ENCODE results near the gene DNAJC16.

Gene DNAJC16

DNA sequence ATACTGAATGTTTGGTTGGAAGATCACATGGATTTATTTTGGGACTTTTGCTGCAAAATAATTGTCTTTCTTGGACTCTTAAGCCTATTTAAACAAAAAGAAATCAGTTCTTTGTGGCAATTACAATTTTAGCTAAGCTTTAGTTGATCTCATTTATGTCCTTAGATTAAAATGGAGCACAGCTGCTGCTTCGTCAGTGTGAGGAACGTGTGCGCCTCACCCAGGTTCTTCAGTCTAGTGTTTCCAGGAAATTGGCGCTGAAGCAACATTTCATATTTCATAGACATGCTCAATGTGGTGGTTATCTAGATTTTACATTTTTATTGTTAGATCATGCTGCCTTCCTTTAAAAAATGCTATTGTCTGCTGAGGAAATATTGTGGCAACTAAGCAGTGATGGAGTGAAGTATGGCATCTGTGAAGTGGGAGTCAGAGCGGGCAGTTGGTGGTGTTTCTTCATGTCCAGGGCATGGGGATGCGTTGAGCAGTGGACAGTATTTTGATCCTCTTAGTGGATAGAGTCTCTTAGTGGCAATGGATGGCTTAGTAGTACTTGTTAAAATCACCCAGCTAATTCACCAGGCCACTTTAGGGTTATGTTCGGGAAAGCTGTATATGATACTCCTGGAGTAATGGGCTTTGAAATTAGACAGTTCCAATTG lies 96.2 kb downstream of the DNAJC16 start:
- no peak for DNase-seq

DNA sequence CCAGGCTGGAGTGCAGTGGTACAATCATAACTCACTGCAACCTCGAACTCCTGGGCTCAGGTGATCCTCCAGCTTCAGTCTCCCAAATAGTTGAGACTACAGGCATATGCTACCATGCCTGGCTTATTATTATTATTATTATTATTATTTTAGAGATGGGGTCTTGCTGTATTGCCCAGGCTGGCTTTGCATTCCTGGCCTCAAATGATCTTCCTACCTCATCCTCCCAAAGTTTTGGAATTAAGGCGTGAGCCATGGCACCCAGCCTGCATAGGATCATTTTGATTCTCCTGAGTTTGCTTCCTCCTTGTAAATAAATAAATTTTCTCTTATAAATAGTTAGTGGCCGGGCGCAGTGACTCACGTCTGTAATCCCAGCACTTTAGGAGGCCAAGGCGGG lies 96.8 kb downstream of the DNAJC16 start:
- DNase-seq, result no peak

DNA sequence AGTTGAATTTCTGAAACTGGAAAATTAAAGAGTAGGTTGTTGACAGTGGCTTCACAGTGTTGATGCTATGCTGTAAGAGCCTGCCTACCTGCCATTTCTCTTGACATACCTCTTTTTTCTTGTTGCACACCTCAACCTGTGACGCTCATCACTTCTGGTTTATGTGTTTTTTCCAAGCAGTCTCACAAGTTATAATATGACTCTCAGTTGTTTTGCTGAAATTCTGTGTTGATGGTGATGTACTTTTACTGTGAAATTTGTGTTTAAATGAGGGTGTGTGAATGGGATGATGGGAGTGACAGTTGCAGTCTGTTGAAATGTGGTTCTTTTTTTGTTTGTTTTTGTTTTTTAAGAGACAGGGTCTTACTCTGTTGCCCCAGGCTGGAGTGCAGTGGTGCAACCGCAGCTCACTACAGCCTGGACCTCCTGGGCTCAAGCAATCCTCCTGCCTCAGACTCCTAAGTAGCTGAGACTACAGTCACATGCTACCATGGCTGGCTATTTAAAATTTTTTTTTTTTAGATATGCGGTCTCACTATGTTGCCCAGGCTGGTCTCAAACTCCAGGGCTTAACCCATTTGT lies 97.6 kb downstream of the DNAJC16 start:
- DNase-seq, result no peak

DNA sequence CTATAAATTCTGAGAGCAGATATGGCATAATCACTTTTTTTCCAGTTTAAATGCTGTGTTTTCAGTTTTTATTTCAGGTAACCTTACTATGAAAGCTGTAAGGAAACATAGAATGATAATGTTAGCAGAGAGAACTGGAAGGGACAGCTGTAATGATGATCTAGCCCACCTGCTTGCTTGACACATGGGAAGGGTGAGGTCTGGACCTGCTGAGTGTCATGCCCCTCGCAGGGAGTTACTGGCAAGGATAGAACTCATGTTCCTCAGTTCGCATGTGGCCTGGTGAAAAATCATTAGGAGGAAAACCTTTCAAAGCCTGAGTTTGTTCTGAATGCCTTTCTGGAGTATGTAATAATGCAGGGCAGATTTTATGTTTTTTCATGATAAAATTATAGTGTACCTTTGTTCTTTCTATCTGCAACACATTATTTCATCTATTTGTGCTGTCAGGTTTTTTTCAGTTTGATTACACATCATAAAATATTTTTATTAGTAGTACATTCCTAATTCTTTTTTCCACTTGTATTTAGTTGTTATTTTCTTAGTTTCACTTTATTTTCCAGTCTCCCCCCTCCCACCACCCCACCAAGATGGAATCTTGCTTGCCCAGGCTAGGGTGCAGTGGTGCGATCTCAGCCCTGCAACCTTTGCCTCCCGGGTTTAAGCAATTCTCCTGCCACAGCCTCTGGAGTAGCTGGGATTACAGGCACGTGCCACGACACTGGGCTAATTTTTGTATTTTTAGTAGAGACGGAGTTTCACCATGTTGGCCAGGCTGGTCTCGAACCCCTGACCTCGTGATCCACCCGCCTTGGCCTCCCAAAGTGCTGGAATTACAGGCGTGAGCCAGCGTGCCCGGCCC lies 98.6 kb downstream of the DNAJC16 start:
- DNase-seq, result no peak

Data from activated effector memory CD4-positive, alpha-beta T cell treated with anti-CD3 and anti-CD28 coated beads, Interleukin-2, amount 50 U/mL, for 16 hours (primary cell).